Measurements from ENCODE around the gene NSUN3.
A peak's percentile ranks its signal among the peaks of the same experiment; 100 is the strongest.

The NSUN3 gene
- long read RNA-seq, transcript NSUN3-201 (6 exons, 3,289 nt), result major isoform, 24 of 45 reads
- long read RNA-seq, partial matches to known transcripts, result 1 of 45 reads
- long read RNA-seq, other reads (novel, unspliced or antisense), result 19 of 45 reads

GRCh38 chr3:94062513-94063404 lies at the start of gene NSUN3, which contains the start of gene DHFR2:
TSS of gene NSUN3 (plus strand) at chr3:94063061. CDS start at chr3:94063127, 66 bp downstream.
TSS of gene DHFR2 (minus strand) at chr3:94062916. CDS start at chr3:94061511, 1,405 bp downstream.
- H3K4me3 ChIP-seq (replicated peaks; ENCODE audit: insufficient read depth, low read length), result peak within 1 kb of the TSS; percentile 76
- peak within 1 kb of the TSS; percentile 96 for H3K27ac ChIP-seq (replicated peaks)
- DNase-seq (ENCODE audit: low read depth in 1 of 2, low spot score in 1 of 2), result peak; percentile 89 to 98
- H3K27me3 ChIP-seq (ENCODE audit: insufficient read depth, poor library complexity, severe bottlenecking), result no peaks in the 10 kb centered on the region
- TF ChIP-seq GABPA (IDR thresholded peaks at IDR 0.05; ENCODE audit: low read depth) (peak; percentile 53), REST (IDR thresholded peaks at IDR 0.05; ENCODE audit: insufficient replicate concordance, low read depth) (peak; percentile 63), CTCF (IDR thresholded peaks at IDR 0.05; ENCODE audit: insufficient read depth, low read length) (no peak), POLR2AphosphoS5 (IDR thresholded peaks at IDR 0.05; ENCODE audit: low read depth) (peak; percentile 80), SPI1 (IDR thresholded peaks at IDR 0.05; ENCODE audit: borderline replicate concordance, low read depth) (0 out of 2 replicates have a peak, but pooled peaks have one; percentile 9)

- no peak for DNase-seq (ENCODE audit: low read depth in 1 of 2, low spot score in 1 of 2)
- H3K4me3 ChIP-seq (replicated peaks; ENCODE audit: insufficient read depth, low read length), result no peak overlapping the region
- TF ChIP-seq REST (IDR thresholded peaks at IDR 0.05; ENCODE audit: insufficient replicate concordance, low read depth) (no peak), POLR2AphosphoS5 (IDR thresholded peaks at IDR 0.05; ENCODE audit: low read depth) (no peak), SPI1 (IDR thresholded peaks at IDR 0.05; ENCODE audit: borderline replicate concordance, low read depth) (no peak), GABPA (IDR thresholded peaks at IDR 0.05; ENCODE audit: low read depth) (no peak), CTCF (IDR thresholded peaks at IDR 0.05; ENCODE audit: insufficient read depth, low read length) (no peak)
- no peaks in the 10 kb centered on the region for H3K27me3 ChIP-seq (ENCODE audit: insufficient read depth, poor library complexity, severe bottlenecking)
- no peak overlapping the region for H3K27ac ChIP-seq (replicated peaks)
Measured at GRCh38 chr3:94015025-94015424, 47.8 kb upstream of the NSUN3 start.

- no peak overlapping the region for H3K4me3 ChIP-seq (replicated peaks; ENCODE audit: insufficient read depth, low read length)
- no peak for TF ChIP-seq REST (IDR thresholded peaks at IDR 0.05; ENCODE audit: insufficient replicate concordance, low read depth)
- TF ChIP-seq SPI1 (IDR thresholded peaks at IDR 0.05; ENCODE audit: borderline replicate concordance, low read depth), result no peak
- TF ChIP-seq CTCF (IDR thresholded peaks at IDR 0.05; ENCODE audit: insufficient read depth, low read length), result no peak
- no peak for TF ChIP-seq GABPA (IDR thresholded peaks at IDR 0.05; ENCODE audit: low read depth)
- TF ChIP-seq POLR2AphosphoS5 (IDR thresholded peaks at IDR 0.05; ENCODE audit: low read depth), result no peak
- no peak overlapping the region for H3K27ac ChIP-seq (replicated peaks)
- no peaks in the 10 kb centered on the region for H3K27me3 ChIP-seq (ENCODE audit: insufficient read depth, poor library complexity, severe bottlenecking)
- DNase-seq (ENCODE audit: low read depth in 1 of 2, low spot score in 1 of 2), result no peak
Measured at GRCh38 chr3:94019659-94020058, 43.2 kb upstream of the NSUN3 start.
